Endothelial cell of umbilical vein (primary cell): Measurements from ENCODE around the gene UCK1. TPM values are rescaled to one million over a fixed set of nuclear protein-coding genes. Genes with fewer than 3 reads are reported as not detected.

Experiments used
- BruUV-seq: library from RNA; stranded (reverse); fragments of 400-500 nt; replicated peaks from 2 replicates; lab custom pipeline; 2021; lab: Mats Ljungman, UMichigan
- CTCF ChIA-PET: fragments of 300-600, 350-600 bp; sonication (Branson Sonifier 250); formaldehyde crosslinking; loops from one replicate; lab custom pipeline; 2021; ENCODE audit warnings: antibody characterized with exemption, inconsistent platforms; lab: Charles Lee
- POLR2A ChIA-PET: fragments of 300-600, 350-600 bp; sonication (Branson Sonifier 250); formaldehyde crosslinking; loops from one replicate; lab custom pipeline; 2021; ENCODE audit warnings: antibody characterized with exemption, inconsistent platforms; lab: Charles Lee
- DNase-seq: peaks from one replicate; pipeline ENCODE4 v3.0.0-alpha.2; 2011; ENCODE audit warnings: low read depth, low spot score
- FAIRE-seq: peaks from 2 replicates; lab custom pipeline; 2011; peaks lifted over from hg19 to GRCh38; lab: Jason Lieb, UNC
- H2AFZ ChIP-seq: 2 replicates; pipeline ENCODE4 v1.6.0; 2012; ENCODE audit warnings: low read depth, low read length, control low read depth, inconsistent platforms
- H3K27ac ChIP-seq: 2 replicates; pipeline ENCODE4 v1.5.1; 2011; ENCODE audit warnings: low read depth, mild to moderate bottlenecking, control low read depth, low read length, moderate library complexity; ENCODE audit not compliant: insufficient read depth
- H3K27me3 ChIP-seq, 2 experiments: 2 replicates each; pipeline versions ENCODE4 v1.6.0 to v1.6.1; 2011; ENCODE audit warnings: low read length in 2 of 2, mixed read lengths in 1 of 2; ENCODE audit not compliant: control insufficient read depth in 2 of 2, insufficient read depth in 2 of 2
- H3K36me3 ChIP-seq, 2 experiments: 2 replicates in 1 of 2; 3 replicates in 1 of 2; pipeline ENCODE4 v1.5.1; 2011; ENCODE audit warnings: low read length in 2 of 2, mild to moderate bottlenecking in 1 of 2, moderate library complexity in 1 of 2; ENCODE audit not compliant: control insufficient read depth in 2 of 2, insufficient read depth in 2 of 2; ENCODE audit errors: extremely low read depth in 1 of 2
- H3K4me1 ChIP-seq: 3 replicates; pipeline ENCODE4 v1.5.1; 2011; ENCODE audit warnings: mild to moderate bottlenecking, low read length; ENCODE audit not compliant: control insufficient read depth, insufficient read depth; ENCODE audit errors: extremely low read depth
- H3K4me2 ChIP-seq: 2 replicates; pipeline ENCODE4 v1.6.1; 2011; ENCODE audit warnings: low read length, control low read depth, mixed read lengths; ENCODE audit not compliant: insufficient read depth
- H3K4me3 ChIP-seq, 3 experiments: fragments of 200-600 bp in 1 of 3; sonication (generic), shearing (Covaris generic) in 1 of 3; replicated peaks in 1 of 3; 2 replicates each; pipeline ENCODE4 v1.5.1; 2011 to 2016; ENCODE audit warnings: control low read depth in 3 of 3, low read length in 3 of 3, mild to moderate bottlenecking in 2 of 3, inconsistent platforms in 1 of 3, low read depth in 1 of 3, moderate library complexity in 1 of 3; ENCODE audit not compliant: insufficient read depth in 1 of 3
- H3K79me2 ChIP-seq: 2 replicates; pipeline ENCODE4 v1.6.0; 2012; ENCODE audit warnings: low read length, inconsistent platforms; ENCODE audit not compliant: control insufficient read depth, insufficient read depth
- H3K9ac ChIP-seq: replicated peaks from 2 replicates; pipeline ENCODE3; 2011; ENCODE audit warnings: low read length, control low read depth; ENCODE audit not compliant: insufficient read depth; ENCODE audit errors: extremely low read depth
- H3K9me1 ChIP-seq: replicated peaks from 3 replicates; pipeline ENCODE4 v1.6.0; 2011; ENCODE audit warnings: mild to moderate bottlenecking, low read length; ENCODE audit not compliant: control insufficient read depth, insufficient read depth; ENCODE audit errors: extremely low read depth
- H3K9me3 ChIP-seq: replicated peaks from 2 replicates; pipeline ENCODE4 v1.5.1; 2012; ENCODE audit warnings: low read length, inconsistent platforms; ENCODE audit not compliant: control insufficient read depth, insufficient read depth
- H4K20me1 ChIP-seq: replicated peaks from 2 replicates; pipeline ENCODE3; 2011; ENCODE audit warnings: mild to moderate bottlenecking, low read length; ENCODE audit not compliant: control insufficient read depth, insufficient read depth; ENCODE audit errors: extremely low read depth
- EZH2 ChIP-seq: IDR thresholded peaks from 2 replicates; pipeline ENCODE4 v1.6.1; 2012; ENCODE audit warnings: borderline replicate concordance, low read depth, mild to moderate bottlenecking, moderate library complexity, low read length, inconsistent platforms; ENCODE audit not compliant: severe bottlenecking
- FOS ChIP-seq: IDR thresholded peaks from 2 replicates; pipeline ENCODE4 v1.6.1; 2011; ENCODE audit warnings: mild to moderate bottlenecking, low read length, moderate library complexity, borderline replicate concordance; ENCODE audit not compliant: insufficient read depth
- GATA2 ChIP-seq: IDR thresholded peaks from 2 replicates; pipeline ENCODE4 v1.7.0; 2011; ENCODE audit warnings: low read depth, mild to moderate bottlenecking, moderate library complexity, mixed read lengths, low read length; ENCODE audit not compliant: insufficient read length, insufficient read depth
- JUN ChIP-seq: IDR thresholded peaks from 2 replicates; pipeline ENCODE4 v1.6.1; 2011; ENCODE audit warnings: borderline replicate concordance, low read depth; ENCODE audit not compliant: insufficient read length, insufficient read depth
- MYC ChIP-seq: IDR thresholded peaks from one replicate; pipeline ENCODE4 v1.6.1; 2011; ENCODE audit warnings: mild to moderate bottlenecking, low read depth, low read length
- POLR2A ChIP-seq: IDR thresholded peaks from 2 replicates; pipeline ENCODE4 v1.6.1; 2012; ENCODE audit warnings: low read depth, mild to moderate bottlenecking, control low read depth, low read length
- POLR2AphosphoS5 ChIP-seq: IDR thresholded peaks from 2 replicates; pipeline ENCODE4 v1.6.1; 2012; ENCODE audit warnings: low read depth, mild to moderate bottlenecking, control low read depth, low read length, moderate library complexity; ENCODE audit not compliant: insufficient read depth
- dilution Hi-C: fragments of 300-500 bp; cut with MboI; formaldehyde crosslinking; loops from one replicate; pipeline ENCODE4 v1.15.0; 2019; ENCODE audit warnings: low sequenced_read_pairs; ENCODE audit not compliant: extremely low pct_ligation_motif_present
- intact Hi-C: fragments of 100-400 bp; cut with micrococcal nuclease; formaldehyde crosslinking; loops from one replicate; pipeline ENCODE4 v1.10.0; 2022
- polyA plus RNA-seq, 4 experiments: library from polyadenylated mRNA; depleted of rRNA in 3 of 4; stranded (reverse) in 3 of 4; unstranded in 1 of 4; fragments of >200 nt; gene quantifications; 2 replicates each; pipeline versions ENCODE4 v1.2.1 to v1.2.3, GENCODE V29; 2011 to 2012; ENCODE audit warnings: missing spikeins in 1 of 4
- total RNA-seq: library from RNA; stranded (reverse); gene quantifications from 2 replicates; pipeline ENCODE4 v1.2.3, GENCODE V29; 2021
- TF ChIP-seq, protein P1 (sequence below): IDR thresholded peaks from 2 replicates; pipeline ENCODE4 v1.6.1; 2011; ENCODE audit not compliant: insufficient read depth, insufficient read length
- TF ChIP-seq, protein P2 (sequence below), 2 donors: IDR thresholded peaks; 1 replicate in 1 of 2; 2 replicates in 1 of 2; pipeline ENCODE4 v1.5.1; 2011; ENCODE audit warnings: low read length in 2 of 2, mild to moderate bottlenecking in 2 of 2, moderate library complexity in 2 of 2, control low read depth in 1 of 2, inconsistent platforms in 1 of 2, low read depth in 1 of 2; ENCODE audit not compliant: insufficient read depth in 1 of 2; ENCODE audit errors: extremely low read depth in 1 of 2

UCK1 gene
- total and polyA plus RNA-seq, 2 donors (not counting 3 experiments of a cell fraction or from before 2014, with no cell fraction given), result 23.6 to 30.1 TPM

DNA sequence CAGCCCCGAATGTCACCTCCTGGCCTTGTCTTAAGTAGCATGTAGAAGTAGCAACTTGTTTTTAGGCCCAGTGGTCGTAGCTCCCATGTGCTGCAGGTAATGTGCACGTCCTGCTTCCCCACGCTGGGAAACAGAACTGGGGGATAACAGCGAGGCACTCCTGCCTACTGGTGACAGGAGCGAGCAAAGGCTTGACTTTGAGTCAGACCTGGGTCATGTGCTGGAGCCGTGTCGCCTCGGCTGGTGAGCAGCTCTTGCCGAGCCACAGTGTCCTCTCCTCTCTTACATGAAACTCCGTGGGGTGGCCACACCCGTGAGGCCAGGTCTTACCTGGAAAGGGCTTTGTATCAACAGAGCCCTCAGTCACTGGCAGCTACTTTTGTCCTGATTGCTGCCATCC, 45.9 kb downstream of the UCK1 start:
- H3K36me3 ChIP-seq, result peaks cover 33 to 84% of the 10 kb centered on the region in 2 experiments
- H3K79me2 ChIP-seq, result peaks cover 3% of the 10 kb centered on the region
- BruUV-seq, result no TSS peak
- DNase-seq (no peak), FAIRE-seq (no peak)
- intact Hi-C loops, result no loop called here
- H3K4me2 ChIP-seq, result no peak overlapping the region
- TF ChIP-seq MYC (no peak), JUN (no peak), FOS (no peak)
- TF ChIP-seq, protein P1, sequence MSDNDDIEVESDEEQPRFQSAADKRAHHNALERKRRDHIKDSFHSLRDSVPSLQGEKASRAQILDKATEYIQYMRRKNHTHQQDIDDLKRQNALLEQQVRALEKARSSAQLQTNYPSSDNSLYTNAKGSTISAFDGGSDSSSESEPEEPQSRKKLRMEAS, result no peak
- no peaks in the 10 kb centered on the region for H3K9me1 ChIP-seq
- no peaks in the 10 kb centered on the region for H3K4me1 ChIP-seq
- CTCF ChIA-PET, result interaction anchor here (1.2 kb wide), 1 partner anchor 12 kb away, joined by 3 read pairs; no protein-coding TSS in a partner anchor
- no peak overlapping the region for H2AFZ ChIP-seq
- no peak overlapping the region for H3K4me3 ChIP-seq
- H3K27me3 ChIP-seq, result no peaks in the 10 kb centered on the region
- no peaks in the 10 kb centered on the region for H4K20me1 ChIP-seq
- H3K27ac ChIP-seq, result no peak overlapping the region
- dilution Hi-C loops, result no loop called here
- H3K9me3 ChIP-seq, result no peaks in the 10 kb centered on the region
- POLR2A ChIA-PET, result no interaction called here
- no peak overlapping the region for H3K9ac ChIP-seq

DNA sequence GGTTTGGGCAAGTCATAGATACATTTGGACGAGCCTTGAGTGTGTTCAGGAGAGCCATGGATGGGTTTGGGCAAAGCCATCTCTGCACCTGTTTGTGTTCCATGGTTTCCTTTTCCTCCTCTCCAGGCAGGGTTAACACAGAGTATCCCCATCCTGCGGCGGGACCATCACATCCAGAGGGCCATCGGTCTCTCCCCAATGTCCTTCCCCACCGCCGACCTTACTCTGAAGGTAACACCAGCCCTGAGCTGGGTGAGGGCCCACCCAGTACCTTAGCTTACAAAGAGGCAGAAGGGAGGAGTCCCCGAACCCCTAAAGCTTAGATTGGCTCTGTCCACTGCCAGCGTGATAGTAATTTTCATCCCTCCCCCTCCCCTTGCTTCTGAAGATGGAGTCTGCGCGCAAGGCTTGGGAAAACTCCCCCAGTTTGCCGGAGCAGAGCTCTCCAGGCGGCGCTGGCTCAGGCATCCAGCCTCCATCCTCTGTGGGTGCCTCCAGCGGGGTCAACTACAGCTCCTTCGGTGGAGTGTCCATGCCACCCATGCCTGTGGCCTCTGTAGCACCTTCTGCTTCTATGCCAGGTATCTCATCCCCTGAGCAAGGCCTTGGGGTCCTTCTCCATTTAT, 46.4 kb downstream of the UCK1 start:
- Histone ChIP-seq H3K27me3 (no peaks in the 10 kb centered on the region), H3K4me3 (no peak overlapping the region), H3K4me2 (no peak overlapping the region), H3K4me1 (no peaks in the 10 kb centered on the region), H3K36me3 (peaks cover 32 to 82% of the 10 kb centered on the region in 2 experiments), H2AFZ (no peak overlapping the region), H3K79me2 (peaks cover 6% of the 10 kb centered on the region), H3K27ac (no peak overlapping the region), H3K9ac (no peak overlapping the region), H3K9me1 (no peaks in the 10 kb centered on the region), H4K20me1 (no peaks in the 10 kb centered on the region), H3K9me3 (no peaks in the 10 kb centered on the region)
- intact Hi-C loops (no loop called here), dilution Hi-C loops (no loop called here)
- CTCF ChIA-PET, result interaction anchor here (1.2 kb wide), 2 partner anchors 13 to 111 kb away, joined by 3 read pairs; no protein-coding TSS in a partner anchor
- BruUV-seq, result no TSS peak
- POLR2A ChIA-PET, result no interaction called here
- TF ChIP-seq JUN (no peak), GATA2 (no peak), MYC (no peak), POLR2A (no peak), FOS (no peak), EZH2 (no peak), POLR2AphosphoS5 (no peak)
- TF ChIP-seq, protein P2, sequence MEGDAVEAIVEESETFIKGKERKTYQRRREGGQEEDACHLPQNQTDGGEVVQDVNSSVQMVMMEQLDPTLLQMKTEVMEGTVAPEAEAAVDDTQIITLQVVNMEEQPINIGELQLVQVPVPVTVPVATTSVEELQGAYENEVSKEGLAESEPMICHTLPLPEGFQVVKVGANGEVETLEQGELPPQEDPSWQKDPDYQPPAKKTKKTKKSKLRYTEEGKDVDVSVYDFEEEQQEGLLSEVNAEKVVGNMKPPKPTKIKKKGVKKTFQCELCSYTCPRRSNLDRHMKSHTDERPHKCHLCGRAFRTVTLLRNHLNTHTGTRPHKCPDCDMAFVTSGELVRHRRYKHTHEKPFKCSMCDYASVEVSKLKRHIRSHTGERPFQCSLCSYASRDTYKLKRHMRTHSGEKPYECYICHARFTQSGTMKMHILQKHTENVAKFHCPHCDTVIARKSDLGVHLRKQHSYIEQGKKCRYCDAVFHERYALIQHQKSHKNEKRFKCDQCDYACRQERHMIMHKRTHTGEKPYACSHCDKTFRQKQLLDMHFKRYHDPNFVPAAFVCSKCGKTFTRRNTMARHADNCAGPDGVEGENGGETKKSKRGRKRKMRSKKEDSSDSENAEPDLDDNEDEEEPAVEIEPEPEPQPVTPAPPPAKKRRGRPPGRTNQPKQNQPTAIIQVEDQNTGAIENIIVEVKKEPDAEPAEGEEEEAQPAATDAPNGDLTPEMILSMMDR (IDR thresholded peaks at IDR 0.05; ENCODE audit: extremely low read depth in 1 of 2, insufficient read depth in 1 of 2, low read depth in 1 of 2, low read length in 2 of 2), result no peak
- DNase-seq (no peak), FAIRE-seq (no peak)
